H1 (cell line): Measurements from ENCODE around the gene DIPK1B. TPM values are rescaled to one million over a fixed set of nuclear protein-coding genes. Genes with fewer than 3 reads are reported as not detected.

Source experiments
- CTCF ChIA-PET: fragments of 300-600 bp; sonication (Branson Sonifier 250); formaldehyde crosslinking; loops from one replicate; lab custom pipeline; 2021; ENCODE audit not compliant: partially characterized antibody; lab: Charles Lee
- POLR2A ChIA-PET: fragments of 300-600 bp; sonication (Branson Sonifier 250); formaldehyde crosslinking; loops from one replicate; lab custom pipeline; 2021; ENCODE audit warnings: inconsistent platforms; ENCODE audit not compliant: partially characterized antibody; lab: Charles Lee
- DNase-seq, 2 experiments: peaks; one replicate each; pipeline versions ENCODE4 v3.0.0 to v3.0.0-alpha.2; 2010 to 2022; ENCODE audit warnings: low spot score in 2 of 2, low read depth in 1 of 2, mixed read lengths in 1 of 2
- FAIRE-seq: peaks from 2 replicates; lab custom pipeline; 2011; peaks lifted over from hg19 to GRCh38; lab: Jason Lieb, UNC
- H2AFZ ChIP-seq: 2 replicates; pipeline ENCODE4 v1.8.1; 2012; ENCODE audit warnings: low read length, inconsistent platforms
- H2AK5ac ChIP-seq: 2 replicates; pipeline ENCODE4 v1.6.1; 2013; ENCODE audit warnings: low read depth, low read length
- H2BK120ac ChIP-seq: replicated peaks from 2 replicates; pipeline ENCODE3; 2013; ENCODE audit warnings: low read depth, low read length, inconsistent platforms
- H2BK12ac ChIP-seq: 2 replicates; pipeline ENCODE4 v1.6.1; 2013; ENCODE audit warnings: low read depth, low read length
- H2BK15ac ChIP-seq: 2 replicates; pipeline ENCODE4 v1.6.1; 2013; ENCODE audit warnings: low read length
- H2BK20ac ChIP-seq: 2 replicates; pipeline ENCODE4 v1.6.1; 2013; ENCODE audit warnings: low read length
- H2BK5ac ChIP-seq: 2 replicates; pipeline ENCODE4 v1.6.1; 2013; ENCODE audit warnings: low read depth, low read length
- H3K14ac ChIP-seq: 2 replicates; pipeline ENCODE4 v1.6.1; 2013; ENCODE audit warnings: inconsistent platforms; ENCODE audit not compliant: insufficient read length
- H3K18ac ChIP-seq: 2 replicates; pipeline ENCODE4 v1.6.1; 2013; ENCODE audit warnings: low read length; ENCODE audit errors: extremely low read depth
- H3K23ac ChIP-seq: 2 replicates; pipeline ENCODE4 v1.6.1; 2013; ENCODE audit warnings: inconsistent platforms; ENCODE audit not compliant: insufficient read length
- H3K23me2 ChIP-seq: 2 replicates; pipeline ENCODE4 v1.6.1; 2013; ENCODE audit warnings: low read depth, low read length
- H3K27ac ChIP-seq: 2 replicates; pipeline ENCODE4 v1.6.1; 2011; ENCODE audit warnings: low read depth, low read length, inconsistent platforms
- H3K27me3 ChIP-seq, 4 experiments: replicated peaks in 1 of 4; 1 replicate in 1 of 4; 2 replicates in 3 of 4; pipeline versions ENCODE4 v1.6.1 to v1.8.1; 2011 to 2013; ENCODE audit warnings: low read length in 3 of 4, mild to moderate bottlenecking in 3 of 4, inconsistent platforms in 2 of 4, mixed read lengths in 2 of 4, moderate library complexity in 1 of 4; ENCODE audit not compliant: control insufficient read depth in 3 of 4, insufficient read depth in 3 of 4; ENCODE audit errors: extremely low read depth in 1 of 4
- H3K36me3 ChIP-seq, 4 experiments: 2 replicates each; pipeline versions ENCODE4 v1.6.1 to v1.8.1; 2011 to 2013; ENCODE audit warnings: mild to moderate bottlenecking in 4 of 4, low read length in 3 of 4, moderate library complexity in 2 of 4, control low read depth in 1 of 4, inconsistent platforms in 1 of 4; ENCODE audit not compliant: insufficient read depth in 4 of 4, control insufficient read depth in 2 of 4
- H3K4ac ChIP-seq: replicated peaks from 2 replicates; pipeline ENCODE3; 2013; ENCODE audit warnings: low read length, low read depth, mixed read lengths, inconsistent platforms; ENCODE audit not compliant: insufficient read length
- H3K4me1 ChIP-seq, 4 experiments: replicated peaks in 1 of 4; 1 replicate in 1 of 4; 2 replicates in 3 of 4; pipeline versions ENCODE4 v1.6.1 to v1.8.1; 2011 to 2013; ENCODE audit warnings: low read length in 3 of 4, inconsistent platforms in 2 of 4, mixed read lengths in 1 of 4; ENCODE audit not compliant: insufficient read depth in 4 of 4, control insufficient read depth in 3 of 4
- H3K4me2 ChIP-seq, 2 experiments: 2 replicates each; pipeline versions ENCODE4 v1.6.1 to v1.8.1; 2011 to 2013; ENCODE audit warnings: low read depth in 2 of 2, low read length in 2 of 2, control low read depth in 1 of 2, inconsistent platforms in 1 of 2, mild to moderate bottlenecking in 1 of 2; ENCODE audit not compliant: insufficient read depth in 1 of 2
- H3K4me3 ChIP-seq, 4 experiments: fragments of 200-600, 300-600 bp in 1 of 4; sonication (generic), shearing (Covaris generic), sonication (Bioruptor Twin) in 1 of 4; 2 replicates each; pipeline versions ENCODE4 v1.5.1 to v1.8.1; 2011 to 2016; ENCODE audit warnings: low read length in 4 of 4, low read depth in 3 of 4, control low read depth in 2 of 4, inconsistent platforms in 2 of 4, mild to moderate bottlenecking in 2 of 4, mixed read lengths in 1 of 4, moderate library complexity in 1 of 4; ENCODE audit not compliant: insufficient read depth in 2 of 4; ENCODE audit errors: extremely low read depth in 1 of 4
- H3K56ac ChIP-seq: replicated peaks from 2 replicates; pipeline ENCODE3; 2013; ENCODE audit warnings: low read depth, mild to moderate bottlenecking, mixed read lengths, low read length, inconsistent platforms; ENCODE audit not compliant: insufficient read length
- H3K79me1 ChIP-seq: 2 replicates; pipeline ENCODE4 v1.6.1; 2013; ENCODE audit warnings: low read depth, low read length, control low read depth
- H3K79me2 ChIP-seq, 2 experiments: 2 replicates each; pipeline versions ENCODE4 v1.6.1 to v1.8.1; 2012 to 2013; ENCODE audit warnings: low read length in 2 of 2, mild to moderate bottlenecking in 2 of 2, inconsistent platforms in 1 of 2; ENCODE audit not compliant: insufficient read depth in 2 of 2, control insufficient read depth in 1 of 2
- H3K9ac ChIP-seq, 4 experiments: replicated peaks in 1 of 4; 1 replicate in 1 of 4; 2 replicates in 3 of 4; pipeline versions ENCODE4 v1.6.1 to v1.8.1; 2011 to 2013; ENCODE audit warnings: low read depth in 3 of 4, low read length in 3 of 4, control low read depth in 2 of 4, mild to moderate bottlenecking in 2 of 4, moderate library complexity in 2 of 4, inconsistent platforms in 1 of 4; ENCODE audit errors: extremely low read depth in 1 of 4
- H3K9me3 ChIP-seq, 2 experiments: 2 replicates each; pipeline versions ENCODE4 v1.6.1 to v1.8.1; 2012 to 2013; ENCODE audit warnings: mild to moderate bottlenecking in 2 of 2, moderate library complexity in 2 of 2, control low read depth in 1 of 2, inconsistent platforms in 1 of 2, low read depth in 1 of 2, low read length in 1 of 2, mixed read lengths in 1 of 2; ENCODE audit not compliant: insufficient read depth in 2 of 2
- H4K20me1 ChIP-seq, 2 experiments: replicated peaks in 1 of 2; 2 replicates each; pipeline versions ENCODE3 to v1.8.1; 2011 to 2013; ENCODE audit warnings: inconsistent platforms in 2 of 2, low read length in 2 of 2, mild to moderate bottlenecking in 1 of 2; ENCODE audit not compliant: insufficient read depth in 2 of 2, control insufficient read depth in 1 of 2
- H4K5ac ChIP-seq: 2 replicates; pipeline ENCODE4 v1.6.1; 2013; ENCODE audit warnings: low read length, low read depth, mixed read lengths, inconsistent platforms; ENCODE audit not compliant: insufficient read length
- H4K8ac ChIP-seq: 2 replicates; pipeline ENCODE4 v1.8.0; 2013; ENCODE audit warnings: mild to moderate bottlenecking, moderate library complexity, low read length, inconsistent platforms; ENCODE audit not compliant: insufficient read depth; ENCODE audit errors: extremely low read depth
- H4K91ac ChIP-seq: replicated peaks from 2 replicates; pipeline ENCODE3; 2013; ENCODE audit warnings: low read length, mixed read lengths, inconsistent platforms; ENCODE audit not compliant: insufficient read length
- CBX5 ChIP-seq: fragments of 300-800, 300-1000 bp; sonication (generic); IDR thresholded peaks from 2 replicates; pipeline ENCODE4 v1.7.1; 2016; ENCODE audit warnings: antibody characterized with exemption, low read length, low read depth
- CHD1 ChIP-seq: IDR thresholded peaks from 2 replicates; pipeline ENCODE4 v1.6.1; 2012; ENCODE audit warnings: low read depth, low read length, improper control_type of control experiment
- CHD2 ChIP-seq: IDR thresholded peaks from 2 replicates; pipeline ENCODE4 v1.6.1; 2012; ENCODE audit warnings: low read length, improper control_type of control experiment
- EP300 ChIP-seq, 2 experiments: IDR thresholded peaks; 1 replicate in 1 of 2; 2 replicates in 1 of 2; pipeline ENCODE4 v1.6.1; 2011 to 2012; ENCODE audit warnings: low read depth in 2 of 2, low read length in 2 of 2, mild to moderate bottlenecking in 2 of 2, borderline replicate concordance in 1 of 2, inconsistent platforms in 1 of 2, moderate library complexity in 1 of 2
- HDAC6 ChIP-seq: IDR thresholded peaks from one replicate; pipeline ENCODE4 v1.7.1; 2012; ENCODE audit warnings: low read depth, mild to moderate bottlenecking, inconsistent platforms, low read length, moderate library complexity
- PHF8 ChIP-seq: fragments of 200-600 bp; sonication (generic); conservative IDR thresholded peaks from 2 replicates; pipeline ENCODE4 v1.7.1; 2012; ENCODE audit warnings: low read depth, mild to moderate bottlenecking, inconsistent platforms, low read length, moderate library complexity
- POLR2A ChIP-seq, 2 experiments: IDR thresholded peaks; 1 replicate in 1 of 2; 2 replicates in 1 of 2; pipeline ENCODE4 v1.6.1; 2011; ENCODE audit warnings: low read depth in 2 of 2, low read length in 2 of 2, mild to moderate bottlenecking in 2 of 2; ENCODE audit errors: control extremely low read depth in 1 of 2
- SP2 ChIP-seq: IDR thresholded peaks from 2 replicates; pipeline ENCODE4 v1.6.1; 2012; ENCODE audit warnings: mild to moderate bottlenecking, low read length, inconsistent platforms
- SP4 ChIP-seq: IDR thresholded peaks from 2 replicates; pipeline ENCODE4 v1.6.1; 2012; ENCODE audit warnings: low read length, inconsistent platforms
- SUZ12 ChIP-seq: fragments of 200-600 bp; sonication (generic); IDR thresholded peaks from 2 replicates; pipeline ENCODE4 v1.6.1; 2012; ENCODE audit warnings: mild to moderate bottlenecking, inconsistent platforms, low read length, moderate library complexity, mixed read lengths
- TEAD4 ChIP-seq: IDR thresholded peaks from 2 replicates; pipeline ENCODE4 v1.6.1; 2012; ENCODE audit warnings: low read depth, low read length, inconsistent platforms, mixed read lengths
- ZNF274 ChIP-seq: IDR thresholded peaks from 2 replicates; pipeline ENCODE4 v1.7.0; 2012; ENCODE audit warnings: low read length, borderline replicate concordance; ENCODE audit errors: extremely low read depth
- WGBS, 2 experiments: shearing (Covaris generic) in 1 of 2; methylation state at CpG; one replicate each; pipeline versions ENCODE4 v1.1.6 to v1.1.7; 2013 to 2015; ENCODE audit warnings: low lambda C conversion rate in 2 of 2, mixed read lengths in 2 of 2, inconsistent platforms in 1 of 2, low coverage in 1 of 2, missing lambda C conversion rate in 1 of 2; ENCODE audit not compliant: insufficient replicate concordance in 2 of 2, insufficient coverage in 1 of 2, insufficient read length in 1 of 2; ENCODE audit errors: extremely low coverage in 1 of 2, missing lambda C conversion rate in 1 of 2; 5-methylcytosine and 5-hydroxymethylcytosine counted together
- polyA plus RNA-seq, 7 experiments: library from polyadenylated mRNA; depleted of rRNA in 3 of 7; stranded (reverse) in 5 of 7; unstranded in 2 of 7; fragments of >200 nt in 5 of 7; fragments of 200-250 nt in 2 of 7; gene quantifications; 1 replicate in 5 of 7; 2 replicates in 1 of 7; 4 replicates in 1 of 7; pipeline versions ENCODE4 v1.2.1 to v1.2.3, GENCODE V29; 2011 to 2013; ENCODE audit warnings: missing spikeins in 2 of 7, mixed read lengths in 2 of 7
- total RNA-seq: library from RNA; stranded (reverse); fragmentation: NEBNext Ultra II Directional; extraction: Animal tissue kit (Norgen Biotek cat#: 25700); gene quantifications from 2 replicates; pipeline ENCODE4 v1.2.1, GENCODE V29; 2021

DIPK1B gene
- total and polyA plus RNA-seq, 2 of the 8 experiments (the other 6 are each of a cell fraction or from before 2014, with no cell fraction given): 32.3 to 64.8 TPM

DNA sequence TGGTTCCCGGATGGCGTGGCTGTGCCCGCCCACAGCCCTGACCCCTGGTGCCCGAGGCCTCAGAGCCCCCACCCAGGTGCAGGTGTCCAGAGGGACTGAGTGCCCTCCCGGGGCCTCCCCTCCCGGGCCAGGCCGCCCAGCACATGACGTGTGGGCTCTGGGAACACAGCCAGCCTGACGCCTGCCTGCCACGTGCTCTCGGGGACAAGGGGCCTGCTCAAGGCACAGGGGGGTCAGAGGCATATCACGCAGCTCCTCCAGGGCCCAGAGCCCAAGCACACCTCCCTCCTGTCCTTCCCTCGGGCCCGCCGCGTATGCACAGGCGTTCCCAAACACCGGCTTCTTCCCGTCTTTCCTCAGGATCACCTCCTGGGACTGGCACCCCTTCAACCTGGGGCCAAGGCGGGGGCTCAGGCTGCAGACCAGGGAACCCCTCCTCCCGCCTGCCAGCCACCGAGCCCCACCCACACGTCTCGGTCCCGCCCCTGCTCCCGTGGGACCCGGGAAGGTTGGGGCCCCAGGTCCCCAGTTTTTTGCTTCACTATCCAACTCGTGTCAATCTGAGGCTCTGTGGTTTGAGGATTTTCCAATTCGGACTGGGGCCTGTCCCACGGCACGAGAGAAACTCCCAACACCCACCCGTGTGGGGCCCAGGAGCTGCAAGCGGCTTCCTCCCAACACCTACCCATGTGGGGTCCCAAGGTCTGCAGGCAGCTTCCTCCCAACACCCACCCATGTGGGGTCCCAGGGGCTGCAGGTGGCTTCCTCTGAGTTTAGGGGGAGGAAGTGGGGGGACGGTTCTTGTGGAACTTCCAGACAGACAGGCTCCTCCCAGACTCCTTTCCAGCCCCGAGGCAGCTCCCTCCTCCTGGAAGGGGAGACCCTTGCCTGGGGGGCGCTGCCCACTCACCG is 28.9 kb downstream of the DIPK1B start:
- CTCF ChIA-PET: interaction anchor here (0.6 to 4.8 kb wide), 9 partner anchors 10 to 324 kb away, joined by 3 to 36 read pairs (median 4); partner anchors contain the start of gene LCN8
- DNase-seq (no peak), FAIRE-seq (no peak)
- Histone ChIP-seq H3K4me2 (no peak overlapping the region), H2BK15ac (no peak overlapping the region; the same call in 1 of the 2 replicates), H3K79me1 (no peaks in the 10 kb centered on the region), H3K4me3 (no peak overlapping the region), H3K23me2 (no peaks in the 10 kb centered on the region; the same call in 1 of the 2 replicates), H2BK12ac (no peak overlapping the region), H3K36me3 (no peaks in the 10 kb centered on the region), H4K5ac (no peak overlapping the region), H3K18ac (no peak overlapping the region; the same call in 1 of the 2 replicates), H2AK5ac (no peak overlapping the region), H2BK20ac (no peak overlapping the region), H4K91ac (no peak overlapping the region), H3K9me3 (no peaks in the 10 kb centered on the region; a peak in 1 of 4 replicates), H3K56ac (no peak overlapping the region), H2BK5ac (no peak overlapping the region), H3K9ac (no peak overlapping the region), H3K23ac (no peak overlapping the region), H3K14ac (no peak overlapping the region), H3K27ac (no peak overlapping the region), H4K8ac (peak overlapping the region; percentile 68; the same call in 1 of the 2 replicates), H2BK120ac (no peak overlapping the region), H4K20me1 (no peaks in the 10 kb centered on the region), H3K79me2 (no peaks in the 10 kb centered on the region), H3K4ac (peak overlapping the region; percentile 23), H3K4me1 (peaks cover 0 to 20% (median 8%) of the 10 kb centered on the region in 4 experiments; a peak in 6 of 7 replicates), H2AFZ (no peak overlapping the region), H3K27me3 (peaks cover 0 to 4% (median 0%) of the 10 kb centered on the region in 4 experiments; a peak in 3 of 7 replicates)
- WGBS, 2 experiments: 86% methylated on average over 21 of the region's 37 CpGs; no CpG with 5 or more reads in 1 of the 2 experiments
- POLR2A ChIA-PET: interaction anchor here (1.3 to 11.7 kb wide), 4 partner anchors 9 to 21 kb away, joined by 4 to 137 read pairs (median 11); partner anchors contain the start of gene LCN8
- no peak for TF ChIP-seq EP300 (IDR thresholded peaks at IDR 0.05; ENCODE audit: borderline replicate concordance in 1 of 2, low read depth in 2 of 2, low read length in 2 of 2)
- no peak for TF ChIP-seq POLR2A (IDR thresholded peaks at IDR 0.05; ENCODE audit: control extremely low read depth in 1 of 2, low read depth in 2 of 2, low read length in 2 of 2)
- no peak for TF ChIP-seq TEAD4
- no peak for TF ChIP-seq SP2
- TF ChIP-seq PHF8: no peak
- TF ChIP-seq CBX5: no peak
- TF ChIP-seq HDAC6: no peak
- TF ChIP-seq CHD1: no peak
- no peak for TF ChIP-seq SP4
- no peak for TF ChIP-seq CHD2
- TF ChIP-seq SUZ12: no peak
- no peak for TF ChIP-seq ZNF274
